SJSA1 (cell line): ENCODE results near the gene CORO1C. TPM values are rescaled to one million over a fixed set of nuclear protein-coding genes. Genes with fewer than 3 reads are reported as not detected.
"Not testable (repeated sequence)": the region's sequence is repeated elsewhere in the genome, so short reads cannot be mapped to it uniquely, and the experiment has no call there.

Experiments used
- DNase-seq, 2 experiments: peaks; one replicate each; pipeline ENCODE4 v3.0.0-alpha.2; 2015 to 2020; ENCODE audit warnings: low spot score in 2 of 2, low read depth in 1 of 2
- H3K27ac ChIP-seq: fragments of 250-450 bp; sonication (Bioruptor Pico); 2 replicates; pipeline ENCODE4 v1.5.1; 2020; ENCODE audit warnings: mild to moderate bottlenecking, moderate library complexity
- H3K27me3 ChIP-seq: fragments of 250-450 bp; sonication (Bioruptor Pico); replicated peaks from 2 replicates; pipeline ENCODE4 v1.5.1; 2020; ENCODE audit warnings: mild to moderate bottlenecking, moderate library complexity
- H3K36me3 ChIP-seq: fragments of 250-450 bp; sonication (Bioruptor Pico); 2 replicates; pipeline ENCODE4 v1.5.1; 2020; ENCODE audit warnings: mild to moderate bottlenecking
- H3K4me1 ChIP-seq: fragments of 250-450 bp; sonication (Bioruptor Pico); replicated peaks from 2 replicates; pipeline ENCODE4 v1.6.1; 2021; ENCODE audit warnings: mild to moderate bottlenecking
- H3K4me3 ChIP-seq: fragments of 250-450 bp; sonication (Bioruptor Pico); 2 replicates; pipeline ENCODE4 v1.5.1; 2020; ENCODE audit warnings: mild to moderate bottlenecking
- H3K9me3 ChIP-seq: fragments of 250-450 bp; sonication (Bioruptor Pico); replicated peaks from 2 replicates; pipeline ENCODE4 v1.5.1; 2020; ENCODE audit warnings: mild to moderate bottlenecking
- total RNA-seq: library from RNA; depleted of rRNA; stranded (reverse); fragments of >200 nt; shearing (Covaris generic); gene quantifications from 2 replicates; pipeline ENCODE4 v1.2.3, GENCODE V29; 2014

CORO1C gene
- total RNA-seq, 1 experiment from 2014 or later = 136 TPM

- H3K9me3 ChIP-seq = peaks cover 7% of the 10 kb centered on the region; the same call in 1 of the 2 replicates
- H3K36me3 ChIP-seq = no peaks in the 10 kb centered on the region; the same call in 1 of the 2 replicates
- peaks cover 18% of the 10 kb centered on the region for H3K4me1 ChIP-seq
- no peak overlapping the region for H3K4me3 ChIP-seq
- no peak for DNase-seq
- no peaks in the 10 kb centered on the region for H3K27me3 ChIP-seq
- H3K27ac ChIP-seq = no peak overlapping the region
Observed at GRCh38 chr12:108623577-108623976, 107.7 kb downstream of the CORO1C start.

GRCh38 chr12:108622921-108623514, 108.3 kb downstream of the CORO1C start:
- Histone ChIP-seq H3K4me1 (peaks cover 12% of the 10 kb centered on the region), H3K4me3 (no peak overlapping the region), H3K27ac (peak overlapping the region; percentile 9), H3K9me3 (peaks cover 7% of the 10 kb centered on the region; the same call in 1 of the 2 replicates), H3K36me3 (no peaks in the 10 kb centered on the region; the same call in 1 of the 2 replicates), H3K27me3 (no peaks in the 10 kb centered on the region)
- peak; percentile 72 to 94 for DNase-seq

GRCh38 chr12:108622421-108622820, 108.9 kb downstream of the CORO1C start:
- no peak overlapping the region for H3K4me3 ChIP-seq
- H3K27ac ChIP-seq = peak overlapping the region; percentile 9
- H3K36me3 ChIP-seq = no peaks in the 10 kb centered on the region; the same call in 1 of the 2 replicates
- peak in 1 of 2 experiments; percentile 100 for DNase-seq
- H3K9me3 ChIP-seq = peaks cover 7% of the 10 kb centered on the region; the same call in 1 of the 2 replicates
- peaks cover 16% of the 10 kb centered on the region for H3K4me1 ChIP-seq
- H3K27me3 ChIP-seq = no peaks in the 10 kb centered on the region

GRCh38 chr12:108621161-108621560, 110.2 kb downstream of the CORO1C start:
- Histone ChIP-seq H3K4me3 (no peak overlapping the region), H3K36me3 (no peaks in the 10 kb centered on the region; the same call in 1 of the 2 replicates), H3K27me3 (no peaks in the 10 kb centered on the region), H3K9me3 (peaks cover 7% of the 10 kb centered on the region), H3K27ac (no peak overlapping the region), H3K4me1 (peaks cover 27% of the 10 kb centered on the region)
- DNase-seq = peak in 1 of 2 experiments; percentile 66

- Histone ChIP-seq H3K27ac (no peak overlapping the region), H3K9me3 (peaks cover 14% of the 10 kb centered on the region), H3K4me3 (no peak overlapping the region), H3K4me1 (peaks cover 27% of the 10 kb centered on the region), H3K36me3 (no peaks in the 10 kb centered on the region; the same call in none of the 2 replicates), H3K27me3 (no peaks in the 10 kb centered on the region)
- peak in 1 of 2 experiments; percentile 71 for DNase-seq
Observed at GRCh38 chr12:108620236-108620879, 111.0 kb downstream of the CORO1C start.

GRCh38 chr12:108619369-108620160, 111.8 kb downstream of the CORO1C start:
- Histone ChIP-seq H3K27ac (no peak overlapping the region), H3K9me3 (peaks cover 14% of the 10 kb centered on the region), H3K36me3 (no peaks in the 10 kb centered on the region; the same call in none of the 2 replicates), H3K4me1 (peaks cover 27% of the 10 kb centered on the region), H3K27me3 (no peaks in the 10 kb centered on the region), H3K4me3 (no peak overlapping the region)
- DNase-seq = peak in 1 of 2 experiments; percentile 71

GRCh38 chr12:108618953-108619274, 112.4 kb downstream of the CORO1C start:
- H3K27ac ChIP-seq, H3K27me3 ChIP-seq, H3K36me3 ChIP-seq, H3K4me3 ChIP-seq: not testable (repeated sequence)
- H3K9me3 ChIP-seq = peaks cover 14% of the 10 kb centered on the region
- peaks cover 28% of the 10 kb centered on the region for H3K4me1 ChIP-seq
- peak in 1 of 2 experiments; percentile 70 for DNase-seq

- Histone ChIP-seq H3K4me1 (peaks cover 34% of the 10 kb centered on the region), H3K27ac (no peak overlapping the region), H3K9me3 (peaks cover 14% of the 10 kb centered on the region), H3K27me3 (no peaks in the 10 kb centered on the region), H3K36me3 (no peaks in the 10 kb centered on the region; the same call in none of the 2 replicates), H3K4me3 (no peak overlapping the region)
- peak in 1 of 2 experiments; percentile 100 for DNase-seq
Observed at GRCh38 chr12:108618079-108618952, 113.0 kb downstream of the CORO1C start.

GRCh38 chr12:108616941-108617858, 114.1 kb downstream of the CORO1C start:
- Histone ChIP-seq H3K9me3 (peaks cover 7% of the 10 kb centered on the region), H3K36me3 (no peaks in the 10 kb centered on the region; the same call in 1 of the 2 replicates), H3K27ac (peak overlapping the region; percentile 0; the same call in 1 of the 2 replicates), H3K27me3 (no peaks in the 10 kb centered on the region), H3K4me3 (no peak overlapping the region), H3K4me1 (peaks cover 37% of the 10 kb centered on the region)
- DNase-seq = no peak

- H3K27ac ChIP-seq = no peak overlapping the region
- DNase-seq = peak in 1 of 2 experiments; percentile 75
- no peaks in the 10 kb centered on the region; the same call in 1 of the 2 replicates for H3K36me3 ChIP-seq
- H3K27me3 ChIP-seq = no peaks in the 10 kb centered on the region
- H3K9me3 ChIP-seq = peaks cover 7% of the 10 kb centered on the region
- no peak overlapping the region for H3K4me3 ChIP-seq
- peaks cover 42% of the 10 kb centered on the region for H3K4me1 ChIP-seq
Observed at GRCh38 chr12:108616359-108616758, 115.0 kb downstream of the CORO1C start.

GRCh38 chr12:108615918-108616317, 115.4 kb downstream of the CORO1C start:
- Histone ChIP-seq H3K27ac (no peak overlapping the region), H3K9me3 (peaks cover 7% of the 10 kb centered on the region), H3K4me3 (no peak overlapping the region), H3K4me1 (peaks cover 46% of the 10 kb centered on the region), H3K36me3 (no peaks in the 10 kb centered on the region; the same call in 1 of the 2 replicates), H3K27me3 (no peaks in the 10 kb centered on the region)
- peak; percentile 72 to 82 for DNase-seq

- no peak overlapping the region for H3K4me3 ChIP-seq
- H3K9me3 ChIP-seq = peaks cover 7% of the 10 kb centered on the region
- H3K36me3 ChIP-seq = no peaks in the 10 kb centered on the region; the same call in 1 of the 2 replicates
- no peaks in the 10 kb centered on the region for H3K27me3 ChIP-seq
- peak in 1 of 2 experiments; percentile 93 for DNase-seq
- peaks cover 59% of the 10 kb centered on the region for H3K4me1 ChIP-seq
- no peak overlapping the region for H3K27ac ChIP-seq
Observed at GRCh38 chr12:108614639-108615038, 116.7 kb downstream of the CORO1C start.
